ENCODE results near the gene TSC2.

TSC2 gene

DNA sequence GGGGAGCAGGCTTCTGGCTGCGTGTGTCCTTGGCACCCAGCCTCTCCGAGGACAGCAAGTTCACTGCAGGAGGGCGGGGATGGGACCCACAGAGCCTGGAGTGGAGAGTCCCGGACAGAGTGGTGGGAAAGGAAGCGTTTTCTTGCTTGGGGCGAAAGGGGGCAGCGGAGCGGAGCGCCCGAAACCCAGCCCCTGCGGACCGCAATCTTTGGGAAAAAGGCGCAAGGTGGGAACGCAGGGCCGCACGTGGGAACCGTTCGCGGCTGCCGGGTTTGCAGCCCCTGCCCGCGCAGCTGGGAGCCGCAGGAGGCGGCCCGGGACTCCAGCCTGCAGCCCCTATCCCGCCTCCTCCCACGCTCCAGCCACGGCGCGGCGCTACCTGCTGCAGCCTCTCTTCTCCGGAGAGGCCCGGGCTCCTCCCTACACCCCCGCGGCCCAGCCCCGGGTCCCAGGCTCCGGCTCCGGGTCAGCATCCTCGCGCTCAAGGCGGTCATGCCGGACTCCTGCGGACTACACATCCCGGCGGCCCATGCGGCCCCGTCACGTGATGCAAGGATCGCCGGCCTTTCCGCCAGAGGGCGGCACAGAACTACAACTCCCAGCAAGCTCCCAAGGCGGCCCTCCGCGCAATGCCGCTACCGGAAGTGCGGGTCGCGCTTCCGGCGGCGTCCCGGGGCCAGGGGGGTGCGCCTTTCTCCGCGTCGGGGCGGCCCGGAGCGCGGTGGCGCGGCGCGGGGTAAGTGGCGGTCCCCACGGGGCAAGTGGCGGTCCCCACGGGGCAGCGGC, at the start of gene TSC2, which contains the start of gene NTHL1:
TSC2 (plus strand) TSS at position 656 of the 786 bp plus-strand sequence. CDS start 631 bp downstream, outside the sequence.
NTHL1 (minus strand) TSS at position 505 of the 786 bp plus-strand sequence; CDS start at position 494, 11 bp downstream.
- H3K4me3 ChIP-seq (ENCODE audit: low read depth, low read length), result peak within 1 kb of the TSS; percentile 89
- DNase-seq (ENCODE audit: low read depth), result peak; percentile 97
- TF ChIP-seq POLR2A (IDR thresholded peaks at IDR 0.05; ENCODE audit: extremely low read depth, insufficient read length) (peak; percentile 42), MYC (IDR thresholded peaks at IDR 0.05; ENCODE audit: low read depth, low read length) (peak; percentile 78)
- TF ChIP-seq, protein P1, sequence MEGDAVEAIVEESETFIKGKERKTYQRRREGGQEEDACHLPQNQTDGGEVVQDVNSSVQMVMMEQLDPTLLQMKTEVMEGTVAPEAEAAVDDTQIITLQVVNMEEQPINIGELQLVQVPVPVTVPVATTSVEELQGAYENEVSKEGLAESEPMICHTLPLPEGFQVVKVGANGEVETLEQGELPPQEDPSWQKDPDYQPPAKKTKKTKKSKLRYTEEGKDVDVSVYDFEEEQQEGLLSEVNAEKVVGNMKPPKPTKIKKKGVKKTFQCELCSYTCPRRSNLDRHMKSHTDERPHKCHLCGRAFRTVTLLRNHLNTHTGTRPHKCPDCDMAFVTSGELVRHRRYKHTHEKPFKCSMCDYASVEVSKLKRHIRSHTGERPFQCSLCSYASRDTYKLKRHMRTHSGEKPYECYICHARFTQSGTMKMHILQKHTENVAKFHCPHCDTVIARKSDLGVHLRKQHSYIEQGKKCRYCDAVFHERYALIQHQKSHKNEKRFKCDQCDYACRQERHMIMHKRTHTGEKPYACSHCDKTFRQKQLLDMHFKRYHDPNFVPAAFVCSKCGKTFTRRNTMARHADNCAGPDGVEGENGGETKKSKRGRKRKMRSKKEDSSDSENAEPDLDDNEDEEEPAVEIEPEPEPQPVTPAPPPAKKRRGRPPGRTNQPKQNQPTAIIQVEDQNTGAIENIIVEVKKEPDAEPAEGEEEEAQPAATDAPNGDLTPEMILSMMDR (IDR thresholded peaks at IDR 0.05; ENCODE audit: low read depth, low read length), result no peak
- TF ChIP-seq, protein P2, sequence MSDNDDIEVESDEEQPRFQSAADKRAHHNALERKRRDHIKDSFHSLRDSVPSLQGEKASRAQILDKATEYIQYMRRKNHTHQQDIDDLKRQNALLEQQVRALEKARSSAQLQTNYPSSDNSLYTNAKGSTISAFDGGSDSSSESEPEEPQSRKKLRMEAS (IDR thresholded peaks at IDR 0.05; ENCODE audit: low read depth, low read length), result peak; percentile 96

DNA sequence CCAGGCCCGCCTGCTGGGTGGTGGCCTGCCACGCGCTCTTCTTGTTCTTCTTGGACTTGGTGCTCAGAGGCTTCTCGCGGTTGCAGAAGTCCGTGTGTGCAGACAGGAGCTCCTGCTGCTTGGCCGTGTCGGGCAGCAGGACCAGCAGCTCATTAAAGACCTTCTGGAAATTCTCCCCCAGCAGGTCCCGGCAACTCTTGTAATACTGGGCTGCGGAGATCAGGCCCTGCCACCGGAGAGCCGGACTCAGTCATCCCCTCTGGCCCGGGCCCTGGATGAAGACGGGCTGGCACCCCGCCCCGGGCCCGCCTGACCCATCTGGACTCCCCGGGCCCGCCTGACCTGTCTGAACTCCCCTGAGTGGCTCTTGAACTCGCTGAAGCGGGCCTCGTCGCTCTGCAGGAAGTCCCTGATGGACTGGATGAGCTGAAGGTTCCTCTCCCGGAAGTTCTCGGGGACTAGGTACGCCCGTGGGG, 49.4 kb upstream of the TSC2 start:
- H3K4me3 ChIP-seq (ENCODE audit: low read depth, low read length), result no peak overlapping the region
- TF ChIP-seq POLR2A (IDR thresholded peaks at IDR 0.05; ENCODE audit: extremely low read depth, insufficient read length), result no peak
- TF ChIP-seq, protein P2 (IDR thresholded peaks at IDR 0.05; ENCODE audit: low read depth, low read length), result no peak
- TF ChIP-seq, protein P1 (IDR thresholded peaks at IDR 0.05; ENCODE audit: low read depth, low read length), result no peak
- no peak for TF ChIP-seq MYC (IDR thresholded peaks at IDR 0.05; ENCODE audit: low read depth, low read length)
- no peak for DNase-seq (ENCODE audit: low read depth)

DNA sequence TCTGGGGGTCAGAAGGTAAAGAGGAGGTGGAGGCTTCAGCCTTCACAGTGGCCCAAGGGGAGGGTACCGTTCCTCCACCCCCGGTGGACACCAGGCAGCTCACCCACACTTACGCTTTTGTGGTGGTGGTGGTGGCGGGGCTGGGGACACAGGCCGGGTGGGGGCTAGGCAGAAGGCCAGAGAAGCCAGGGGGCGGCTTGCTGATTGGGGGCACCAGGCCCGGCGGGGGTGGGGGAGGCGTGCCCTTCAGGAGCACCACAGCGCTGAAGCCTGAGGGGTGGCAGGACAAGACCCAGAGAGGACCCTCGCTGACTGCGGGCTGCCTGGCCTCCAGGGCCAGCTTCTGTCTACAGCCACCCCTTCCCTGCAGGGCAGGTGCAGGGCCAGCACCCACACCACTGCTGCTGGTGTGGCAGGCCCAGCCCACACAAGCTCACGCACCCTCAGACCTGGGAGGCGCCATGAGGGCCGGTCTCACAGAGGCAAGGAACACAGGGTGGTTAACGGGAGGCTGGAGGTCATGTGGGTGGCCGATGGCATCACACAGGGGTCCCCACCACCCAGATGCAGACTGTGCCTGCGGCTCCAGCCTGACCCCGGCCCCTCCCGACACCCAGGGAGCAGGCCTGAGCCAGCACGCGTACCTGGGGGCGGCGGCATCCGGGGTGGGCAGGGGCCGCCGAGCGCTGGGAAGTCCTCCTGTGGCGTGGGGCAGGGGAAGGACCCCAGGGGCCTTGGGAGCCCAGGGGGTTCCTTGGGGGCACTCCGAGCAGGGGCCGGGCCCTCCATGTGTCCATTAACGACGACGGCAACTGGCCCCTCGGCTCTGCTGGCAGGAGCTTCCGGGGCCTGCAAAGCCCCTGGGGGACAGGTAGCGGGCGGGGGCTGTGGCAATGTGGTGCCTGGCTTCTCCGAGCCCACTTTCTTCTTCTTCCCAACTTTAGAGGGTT, 48.7 kb upstream of the TSC2 start:
- H3K4me3 ChIP-seq (ENCODE audit: low read depth, low read length), result no peak overlapping the region
- no peak for TF ChIP-seq MYC (IDR thresholded peaks at IDR 0.05; ENCODE audit: low read depth, low read length)
- TF ChIP-seq, protein P1 (IDR thresholded peaks at IDR 0.05; ENCODE audit: low read depth, low read length), result no peak
- no peak for DNase-seq (ENCODE audit: low read depth)

DNA sequence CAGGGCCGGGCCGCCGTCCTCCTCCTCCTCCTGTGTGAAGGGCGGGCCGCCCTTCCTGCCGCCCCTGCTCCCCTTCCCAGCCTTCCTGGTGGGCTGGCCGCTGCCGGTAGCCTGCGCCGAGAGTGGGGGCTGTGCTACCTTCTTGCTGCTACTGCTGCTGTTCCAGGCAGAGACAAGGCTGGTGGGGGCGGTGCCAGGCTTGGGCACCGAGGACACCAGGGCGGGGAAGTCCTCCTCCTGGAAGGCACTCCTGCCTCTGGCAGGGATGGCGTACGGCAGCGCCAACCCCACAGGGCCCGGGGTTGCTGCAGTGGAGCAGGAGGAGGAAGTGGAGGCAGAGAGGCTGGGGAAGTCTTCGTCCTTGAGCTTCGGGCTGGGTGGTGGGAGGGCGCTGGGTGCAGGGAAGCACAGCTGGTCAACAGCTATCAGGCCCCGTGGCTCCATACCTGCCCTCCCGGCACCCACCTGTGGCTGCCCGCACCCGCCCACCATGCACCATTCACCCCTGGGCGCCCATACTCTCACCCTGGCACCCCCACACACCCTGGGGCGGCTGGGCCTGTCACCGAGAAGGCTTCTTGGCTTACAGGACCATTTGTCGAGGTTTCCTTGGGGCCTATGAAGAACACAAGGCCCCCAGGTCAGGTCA, 47.8 kb upstream of the TSC2 start:
- TF ChIP-seq, protein P1 (IDR thresholded peaks at IDR 0.05; ENCODE audit: low read depth, low read length), result no peak
- TF ChIP-seq, protein P2 (IDR thresholded peaks at IDR 0.05; ENCODE audit: low read depth, low read length), result no peak
- no peak for TF ChIP-seq MYC (IDR thresholded peaks at IDR 0.05; ENCODE audit: low read depth, low read length)
- TF ChIP-seq POLR2A (IDR thresholded peaks at IDR 0.05; ENCODE audit: extremely low read depth, insufficient read length), result no peak
- H3K4me3 ChIP-seq (ENCODE audit: low read depth, low read length), result no peak overlapping the region
- DNase-seq (ENCODE audit: low read depth), result no peak

DNA sequence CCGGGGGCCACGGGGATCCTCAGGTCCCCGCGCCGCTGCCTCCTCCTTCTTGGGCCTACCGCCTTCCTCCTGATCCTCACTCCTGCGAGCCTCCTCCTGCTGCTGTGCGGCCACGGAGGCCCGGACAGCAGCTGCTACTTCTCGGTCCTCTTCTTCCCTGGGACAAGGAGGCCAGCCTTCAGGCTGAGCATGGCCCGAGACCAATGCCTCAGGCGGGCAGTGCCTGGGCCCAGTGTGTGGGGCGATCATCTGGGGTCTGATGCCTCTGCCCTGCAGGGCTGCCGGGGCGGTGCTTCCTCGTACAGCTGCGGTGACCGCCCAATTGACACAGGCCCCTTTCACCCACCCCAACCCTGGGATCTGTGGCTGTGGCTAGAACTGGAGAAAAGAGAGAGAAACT, 46.8 kb upstream of the TSC2 start:
- no peak for DNase-seq (ENCODE audit: low read depth)
- TF ChIP-seq, protein P1 (IDR thresholded peaks at IDR 0.05; ENCODE audit: low read depth, low read length), result no peak
- TF ChIP-seq, protein P2 (IDR thresholded peaks at IDR 0.05; ENCODE audit: low read depth, low read length), result no peak
- no peak overlapping the region for H3K4me3 ChIP-seq (ENCODE audit: low read depth, low read length)
